ENCODE results near the gene SLC25A53.
A peak's percentile ranks its signal among the peaks of the same experiment; 100 is the strongest.

SLC25A53 gene

DNA sequence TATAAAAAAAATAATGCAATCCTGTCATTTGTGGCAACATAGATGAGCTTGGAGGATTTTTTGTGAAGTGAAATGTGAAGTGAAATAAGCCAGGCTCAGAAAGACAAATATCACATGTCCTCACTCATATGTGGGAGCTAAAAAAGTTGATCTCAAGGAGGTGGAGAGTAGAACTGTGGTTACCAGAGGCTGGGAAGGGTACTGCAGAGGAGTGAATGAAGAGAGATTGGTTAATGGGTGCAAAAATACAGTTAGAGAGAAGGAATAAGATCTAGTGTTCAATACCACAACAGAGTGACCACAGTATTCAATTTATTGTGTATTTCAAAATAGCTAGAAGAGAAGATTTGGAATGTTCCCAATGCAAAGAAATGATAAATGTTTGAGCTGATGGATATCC is 57.9 kb downstream of the SLC25A53 start:
- H3K4me3 ChIP-seq (ENCODE audit: low read depth in 1 of 2, low read length in 1 of 2) = no peak overlapping the region
- no peaks in the 10 kb centered on the region for H3K36me3 ChIP-seq
- H3K9me3 ChIP-seq = no peaks in the 10 kb centered on the region
- H3K27me3 ChIP-seq = no peaks in the 10 kb centered on the region
- TF ChIP-seq, protein P1, sequence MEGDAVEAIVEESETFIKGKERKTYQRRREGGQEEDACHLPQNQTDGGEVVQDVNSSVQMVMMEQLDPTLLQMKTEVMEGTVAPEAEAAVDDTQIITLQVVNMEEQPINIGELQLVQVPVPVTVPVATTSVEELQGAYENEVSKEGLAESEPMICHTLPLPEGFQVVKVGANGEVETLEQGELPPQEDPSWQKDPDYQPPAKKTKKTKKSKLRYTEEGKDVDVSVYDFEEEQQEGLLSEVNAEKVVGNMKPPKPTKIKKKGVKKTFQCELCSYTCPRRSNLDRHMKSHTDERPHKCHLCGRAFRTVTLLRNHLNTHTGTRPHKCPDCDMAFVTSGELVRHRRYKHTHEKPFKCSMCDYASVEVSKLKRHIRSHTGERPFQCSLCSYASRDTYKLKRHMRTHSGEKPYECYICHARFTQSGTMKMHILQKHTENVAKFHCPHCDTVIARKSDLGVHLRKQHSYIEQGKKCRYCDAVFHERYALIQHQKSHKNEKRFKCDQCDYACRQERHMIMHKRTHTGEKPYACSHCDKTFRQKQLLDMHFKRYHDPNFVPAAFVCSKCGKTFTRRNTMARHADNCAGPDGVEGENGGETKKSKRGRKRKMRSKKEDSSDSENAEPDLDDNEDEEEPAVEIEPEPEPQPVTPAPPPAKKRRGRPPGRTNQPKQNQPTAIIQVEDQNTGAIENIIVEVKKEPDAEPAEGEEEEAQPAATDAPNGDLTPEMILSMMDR (IDR thresholded peaks at IDR 0.05) = no peak
- no peaks in the 10 kb centered on the region for H3K4me1 ChIP-seq (ENCODE audit: control insufficient read depth in 1 of 2, insufficient read depth in 1 of 2, low read depth in 1 of 2, low read length in 1 of 2)
- no peak overlapping the region for H3K27ac ChIP-seq

GRCh38 chrX:104098151-104098808 is 58.5 kb downstream of the SLC25A53 start:
- TF ChIP-seq, protein P1 (IDR thresholded peaks at IDR 0.05) = peak; percentile 19
- Histone ChIP-seq H3K36me3 (no peaks in the 10 kb centered on the region), H3K27me3 (no peaks in the 10 kb centered on the region), H3K4me3 (ENCODE audit: low read depth in 1 of 2, low read length in 1 of 2) (no peak overlapping the region), H3K27ac (no peak overlapping the region), H3K4me1 (ENCODE audit: control insufficient read depth in 1 of 2, insufficient read depth in 1 of 2, low read depth in 1 of 2, low read length in 1 of 2) (no peaks in the 10 kb centered on the region), H3K9me3 (no peaks in the 10 kb centered on the region)

- Histone ChIP-seq H3K4me3 (ENCODE audit: low read depth in 1 of 2, low read length in 1 of 2) (no peak overlapping the region), H3K36me3 (no peaks in the 10 kb centered on the region), H3K27ac (no peak overlapping the region), H3K27me3 (no peaks in the 10 kb centered on the region), H3K9me3 (no peaks in the 10 kb centered on the region), H3K4me1 (ENCODE audit: control insufficient read depth in 1 of 2, insufficient read depth in 1 of 2, low read depth in 1 of 2, low read length in 1 of 2) (no peaks in the 10 kb centered on the region)
- TF ChIP-seq, protein P1 (IDR thresholded peaks at IDR 0.05) = no peak
These were observed 70.9 kb downstream of the SLC25A53 start for GRCh38 chrX:104085919-104086318.

DNA sequence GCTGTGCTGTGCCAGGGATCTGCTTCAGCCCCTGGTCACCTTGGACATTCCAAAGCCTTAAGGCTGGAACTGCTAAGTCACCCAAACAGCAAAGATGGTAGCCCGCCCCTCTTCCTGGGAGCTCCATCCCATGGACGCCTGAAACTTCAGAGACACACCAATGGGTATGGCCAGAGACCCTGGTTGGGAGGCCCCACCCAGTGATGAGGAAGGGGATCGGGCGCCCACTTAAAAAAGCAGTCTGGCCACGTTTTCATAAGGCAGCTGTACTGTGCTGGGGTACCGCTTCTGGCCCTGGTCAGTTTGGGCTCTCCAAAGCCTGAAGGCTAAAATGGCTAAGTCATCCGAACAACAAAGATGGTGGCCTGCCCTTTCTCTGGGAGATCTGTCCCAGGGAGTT is 71.3 kb downstream of the SLC25A53 start:
- no peaks in the 10 kb centered on the region for H3K27me3 ChIP-seq
- H3K27ac ChIP-seq = no peak overlapping the region
- H3K9me3 ChIP-seq = no peaks in the 10 kb centered on the region
- no peak overlapping the region for H3K4me3 ChIP-seq (ENCODE audit: low read depth in 1 of 2, low read length in 1 of 2)
- H3K4me1 ChIP-seq (ENCODE audit: control insufficient read depth in 1 of 2, insufficient read depth in 1 of 2, low read depth in 1 of 2, low read length in 1 of 2) = no peaks in the 10 kb centered on the region
- H3K36me3 ChIP-seq = no peaks in the 10 kb centered on the region
- TF ChIP-seq, protein P1 (IDR thresholded peaks at IDR 0.05) = no peak

DNA sequence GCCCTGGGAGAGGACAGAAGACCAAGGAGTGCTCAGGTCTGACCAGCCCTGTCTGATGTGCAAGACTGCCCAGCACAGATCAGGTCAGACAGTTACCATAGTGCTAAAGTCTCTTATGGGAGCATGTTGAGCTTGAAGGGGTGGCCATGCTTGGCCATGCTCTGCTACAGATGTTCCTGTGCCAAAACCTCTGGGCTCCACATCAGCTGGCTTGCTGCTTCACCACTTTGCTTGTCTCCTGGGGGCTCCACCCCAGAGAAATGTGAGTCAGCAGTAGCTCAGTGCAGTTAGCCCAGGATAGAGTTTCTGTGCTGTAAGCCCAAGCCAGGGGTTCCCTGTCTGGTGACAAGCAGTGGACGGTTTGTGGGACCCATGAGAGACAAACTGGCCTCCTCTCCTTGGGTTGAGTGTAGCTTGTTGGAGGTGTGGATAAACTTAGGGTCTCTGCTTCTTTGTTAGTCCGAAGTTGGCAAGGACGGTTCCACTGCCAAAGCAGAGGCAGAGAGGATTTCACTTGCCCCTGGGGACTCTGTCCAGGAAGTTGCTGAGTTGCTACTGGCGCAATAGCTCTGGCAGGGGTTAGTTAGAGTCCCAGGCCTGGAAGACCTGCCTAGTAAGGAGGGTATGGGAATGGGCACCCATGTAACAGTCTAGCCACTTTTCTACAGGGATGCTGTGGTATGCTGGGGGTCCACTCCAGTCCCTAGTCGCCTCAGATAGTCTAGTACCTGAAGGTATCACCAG is 72.1 kb downstream of the SLC25A53 start:
- Histone ChIP-seq H3K36me3 (no peaks in the 10 kb centered on the region), H3K9me3 (no peaks in the 10 kb centered on the region), H3K4me1 (ENCODE audit: control insufficient read depth in 1 of 2, insufficient read depth in 1 of 2, low read depth in 1 of 2, low read length in 1 of 2) (no peaks in the 10 kb centered on the region), H3K27ac (no peak overlapping the region), H3K4me3 (ENCODE audit: low read depth in 1 of 2, low read length in 1 of 2) (no peak overlapping the region), H3K27me3 (no peaks in the 10 kb centered on the region)
- TF ChIP-seq, protein P1 (IDR thresholded peaks at IDR 0.05) = no peak
